ENCODE measurements around the gene HTR2B. TPM values are rescaled to one million over a fixed set of nuclear protein-coding genes. Genes with fewer than 3 reads are reported as not detected.

HTR2B gene
- total and polyA plus RNA-seq, 2 of the 13 experiments (the other 11 are each of a cell fraction or from before 2014, with no cell fraction given) = 0.08 TPM; not detected in 1

GRCh38 chr2:231100990-231101389, 23.9 kb downstream of the HTR2B start:
- Histone ChIP-seq H3K9ac (ENCODE audit: insufficient read depth, low read depth, low read length) (no peak overlapping the region), H3K27me3 (ENCODE audit: control insufficient read depth in 1 of 2, insufficient read depth in 2 of 2, low read length in 2 of 2) (no peaks in the 10 kb centered on the region), H3K27ac (ENCODE audit: extremely low read length, insufficient read depth, low read length) (peak overlapping the region; percentile 19), H3K79me2 (ENCODE audit: insufficient read depth, low read length) (peaks cover 9% of the 10 kb centered on the region), H3K4me2 (ENCODE audit: low read depth, low read length) (peak overlapping the region; percentile 22; the same call in 1 of the 2 replicates), H3K4me3 (replicated peaks in 1 of 3; ENCODE audit: insufficient read depth in 1 of 3, low read depth in 2 of 3, low read length in 3 of 3) (no peak overlapping the region), H3K36me3 (replicated peaks in 1 of 2; ENCODE audit: control insufficient read depth in 1 of 2, insufficient read depth in 2 of 2, low read length in 2 of 2) (peaks cover 0 to 33% of the 10 kb centered on the region in 2 experiments; a peak in 3 of 5 replicates), H2AFZ (ENCODE audit: low read length) (no peak overlapping the region), H4K20me1 (ENCODE audit: insufficient read depth, low read length) (no peaks in the 10 kb centered on the region), H3K4me1 (ENCODE audit: insufficient read depth, low read length) (peaks cover 23% of the 10 kb centered on the region), H3K9me3 (ENCODE audit: low read length) (no peaks in the 10 kb centered on the region)
- intact Hi-C loops (cut with micrococcal nuclease; ENCODE audit: unreplicated experiment) (loop anchor here (5.0 kb wide), 2 partner anchors 311 to 351 kb away; no protein-coding TSS in a partner anchor), in situ Hi-C loops (cut with HindIII; ENCODE audit: extremely low pct_ligation_motif_present, low pct_unique_long_range_greater_than_20kb) (loop anchor here (10.0 kb wide), 1 partner anchor 314 kb away; no protein-coding TSS in a partner anchor)
- WGBS (ENCODE audit: low lambda C conversion rate) = 27% methylated on average over 4 of the region's 4 CpGs
- FAIRE-seq = no peak
- peak; percentile 81 for ATAC-seq
- BruUV-seq (replicated peaks) = no TSS peak
- DNase-seq (ENCODE audit: low spot score) = peak; percentile 58
- POLR2A ChIA-PET = interaction anchor here (1.0 to 1.8 kb wide), 2 partner anchors 48 to 51 kb away, joined by 3 to 4 read pairs; no protein-coding TSS in a partner anchor
- CTCF ChIA-PET (ENCODE audit: low intra/inter-chr PET ratio, low total read pairs) = no interaction called here
- peak; percentile 92 for TF ChIP-seq HMG20B (CRISPR knock-in tag; conservative IDR thresholded peaks at IDR 0.05)
- no peak for TF ChIP-seq SYNCRIP (IDR thresholded peaks at IDR 0.05; ENCODE audit: insufficient read depth, low read depth, low read length)
- no peak for TF ChIP-seq ZNF263 (CRISPR knock-in tag; IDR thresholded peaks at IDR 0.05)
- 0 out of 2 replicates have a peak, but pooled peaks have one; percentile 33 for TF ChIP-seq TARDBP (CRISPR knock-in tag; IDR thresholded peaks at IDR 0.05)
- TF ChIP-seq ZNF138 (CRISPR knock-in tag; IDR thresholded peaks at IDR 0.05; ENCODE audit: low read depth) = no peak
- TF ChIP-seq ETV6 (CRISPR knock-in tag; conservative IDR thresholded peaks at IDR 0.05) = no peak
- TF ChIP-seq NFE2 (CRISPR knock-in tag; IDR thresholded peaks at IDR 0.05) = no peak
- TF ChIP-seq MIXL1 (CRISPR knock-in tag; IDR thresholded peaks at IDR 0.05) = peak; percentile 58; the same call in 1 of the 2 replicates
- TF ChIP-seq DPF2 (CRISPR knock-in tag; IDR thresholded peaks at IDR 0.05; ENCODE audit: borderline replicate concordance, low read depth) = 0 out of 2 replicates have a peak, but pooled peaks have one; percentile 40
- TF ChIP-seq GLI4 (CRISPR knock-in tag; IDR thresholded peaks at IDR 0.05; ENCODE audit: borderline replicate concordance) = no peak
- TF ChIP-seq, protein P1, sequence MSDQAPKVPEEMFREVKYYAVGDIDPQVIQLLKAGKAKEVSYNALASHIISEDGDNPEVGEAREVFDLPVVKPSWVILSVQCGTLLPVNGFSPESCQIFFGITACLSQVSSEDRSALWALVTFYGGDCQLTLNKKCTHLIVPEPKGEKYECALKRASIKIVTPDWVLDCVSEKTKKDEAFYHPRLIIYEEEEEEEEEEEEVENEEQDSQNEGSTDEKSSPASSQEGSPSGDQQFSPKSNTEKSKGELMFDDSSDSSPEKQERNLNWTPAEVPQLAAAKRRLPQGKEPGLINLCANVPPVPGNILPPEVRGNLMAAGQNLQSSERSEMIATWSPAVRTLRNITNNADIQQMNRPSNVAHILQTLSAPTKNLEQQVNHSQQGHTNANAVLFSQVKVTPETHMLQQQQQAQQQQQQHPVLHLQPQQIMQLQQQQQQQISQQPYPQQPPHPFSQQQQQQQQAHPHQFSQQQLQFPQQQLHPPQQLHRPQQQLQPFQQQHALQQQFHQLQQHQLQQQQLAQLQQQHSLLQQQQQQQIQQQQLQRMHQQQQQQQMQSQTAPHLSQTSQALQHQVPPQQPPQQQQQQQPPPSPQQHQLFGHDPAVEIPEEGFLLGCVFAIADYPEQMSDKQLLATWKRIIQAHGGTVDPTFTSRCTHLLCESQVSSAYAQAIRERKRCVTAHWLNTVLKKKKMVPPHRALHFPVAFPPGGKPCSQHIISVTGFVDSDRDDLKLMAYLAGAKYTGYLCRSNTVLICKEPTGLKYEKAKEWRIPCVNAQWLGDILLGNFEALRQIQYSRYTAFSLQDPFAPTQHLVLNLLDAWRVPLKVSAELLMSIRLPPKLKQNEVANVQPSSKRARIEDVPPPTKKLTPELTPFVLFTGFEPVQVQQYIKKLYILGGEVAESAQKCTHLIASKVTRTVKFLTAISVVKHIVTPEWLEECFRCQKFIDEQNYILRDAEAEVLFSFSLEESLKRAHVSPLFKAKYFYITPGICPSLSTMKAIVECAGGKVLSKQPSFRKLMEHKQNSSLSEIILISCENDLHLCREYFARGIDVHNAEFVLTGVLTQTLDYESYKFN (CRISPR knock-in tag; conservative IDR thresholded peaks at IDR 0.05) = peak; percentile 62
- TF ChIP-seq GPN1 (CRISPR knock-in tag; IDR thresholded peaks at IDR 0.05; ENCODE audit: borderline replicate concordance) = no peak
- TF ChIP-seq ZBTB4 (CRISPR knock-in tag; IDR thresholded peaks at IDR 0.05; ENCODE audit: borderline replicate concordance) = no peak
- no peak for TF ChIP-seq BCLAF1 (IDR thresholded peaks at IDR 0.05)
- no peak for TF ChIP-seq ZMAT3 (CRISPR knock-in tag; conservative IDR thresholded peaks at IDR 0.05)

Data from HepG2 (cell line).